Lower leg skin (tissue), 3 donors: ENCODE measurements around the gene ARSJ.

ENCODE experiments used
- CTCF ChIP-seq, 3 donors: fragments of 450-650 bp; IDR thresholded peaks; one replicate each; pipeline ENCODE4 v1.5.1; 2016; ENCODE audit warnings: antibody characterized with exemption in 3 of 3, mild to moderate bottlenecking in 3 of 3, moderate library complexity in 2 of 3
- POLR2A ChIP-seq, 2 donors: fragments of 450-650 bp; IDR thresholded peaks; one replicate each; pipeline ENCODE4 v1.6.1; 2016 to 2017; ENCODE audit warnings: antibody characterized with exemption in 2 of 2, mild to moderate bottlenecking in 1 of 2, moderate library complexity in 1 of 2

GRCh38 chr4:113973345-113973744, 6.1 kb downstream of the ARSJ start:
- TF ChIP-seq CTCF (IDR thresholded peaks at IDR 0.05) (no peak), POLR2A (IDR thresholded peaks at IDR 0.05) (no peak)
